Activated gamma-delta T cell treated with Interleukin-2 at 50 U/mL for 16 hours (primary cell): Measurements from ENCODE around the gene CD58.
"Not testable (repeated sequence)": the region's sequence is repeated elsewhere in the genome, so short reads cannot be mapped to it uniquely, and the experiment has no call there.

Experiments used
- DNase-seq: peaks from one replicate; pipeline ENCODE4 v3.0.0-alpha.2; 2020

Gene CD58

DNA sequence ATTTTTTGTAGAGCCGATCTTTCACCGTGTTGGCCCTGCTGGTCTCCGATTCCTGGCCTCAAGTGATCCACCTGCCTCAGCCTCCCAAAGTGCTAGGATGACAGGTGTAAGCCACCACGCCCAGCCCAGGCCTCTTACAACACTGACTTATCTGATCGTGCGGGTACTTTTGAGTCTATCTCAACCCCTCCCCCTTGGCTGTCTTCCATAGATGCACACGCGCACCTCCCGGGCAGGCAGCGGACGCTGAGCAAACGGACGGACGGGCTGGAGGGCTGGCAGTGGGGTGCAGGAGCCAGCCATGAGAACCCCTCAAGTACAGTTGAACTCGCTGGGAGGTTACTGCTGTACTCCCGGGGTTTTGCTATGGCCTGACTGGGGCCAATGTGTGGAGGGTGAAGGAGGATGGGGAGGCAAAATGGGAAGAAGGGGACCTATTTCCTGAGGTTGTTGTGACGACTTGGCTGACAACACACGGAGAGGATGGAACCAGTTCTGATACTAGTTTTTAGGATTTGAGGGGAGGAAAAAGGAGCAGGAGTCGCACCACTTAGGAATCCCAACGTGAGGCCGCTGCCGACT is 959 bp downstream of the CD58 start:
- peak; percentile 53 for DNase-seq

DNA sequence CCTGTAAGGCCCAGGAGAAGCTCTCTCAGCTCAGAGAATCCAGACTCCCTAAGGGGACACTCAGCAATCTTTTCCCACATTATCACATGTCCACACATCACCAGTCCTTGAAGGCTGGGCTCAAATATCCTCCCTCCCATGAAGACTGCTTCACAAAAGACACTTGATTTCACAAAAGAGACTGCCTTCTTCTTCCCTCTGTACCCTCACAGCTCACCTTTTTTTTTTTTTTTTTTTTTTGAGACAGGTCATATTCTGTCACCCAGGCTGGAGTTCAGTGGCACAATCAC is 1.5 kb downstream of the CD58 start:
- DNase-seq: no peak

DNA sequence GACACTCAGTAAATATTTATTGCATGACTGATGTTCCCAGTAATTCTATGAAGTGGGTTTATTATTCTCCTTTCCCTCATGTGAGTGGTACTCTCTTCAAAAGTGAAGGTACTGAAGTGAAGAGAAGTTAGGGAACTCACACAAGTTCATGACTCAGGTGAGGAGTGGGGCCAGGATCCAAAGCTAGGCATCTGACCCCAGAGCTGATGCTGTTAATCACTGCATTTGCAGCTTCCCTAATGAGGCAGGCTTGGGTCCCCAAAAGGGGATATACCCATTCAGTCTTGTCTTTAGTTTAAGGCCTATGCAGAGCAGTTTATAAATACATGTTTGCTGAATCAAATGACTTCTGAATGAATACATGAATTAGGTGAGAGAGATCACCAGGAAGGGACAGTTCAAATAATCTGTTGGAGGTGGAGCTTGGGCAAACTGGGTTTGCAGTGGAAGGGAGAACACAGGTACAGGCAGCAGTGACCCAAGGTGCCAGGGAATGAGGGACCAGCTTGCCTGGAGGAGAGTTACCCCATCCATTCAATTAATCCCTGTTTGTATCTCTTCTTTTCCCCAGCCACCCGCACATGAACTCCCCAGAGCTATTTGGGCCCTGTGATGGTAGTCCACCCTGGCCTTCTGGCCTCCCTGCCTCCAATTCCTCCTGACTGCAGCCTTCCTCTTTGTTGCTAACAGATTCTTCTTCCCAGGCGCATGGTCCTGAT is 2.0 kb downstream of the CD58 start:
- no peak for DNase-seq

- no peak for DNase-seq
Observed at GRCh38 chr1:116567790-116568661, 2.8 kb downstream of the CD58 start.

GRCh38 chr1:116565222-116565621 is 5.6 kb downstream of the CD58 start:
- no peak for DNase-seq

- DNase-seq: no peak
Observed at GRCh38 chr1:116564426-116564825, 6.4 kb downstream of the CD58 start.

DNA sequence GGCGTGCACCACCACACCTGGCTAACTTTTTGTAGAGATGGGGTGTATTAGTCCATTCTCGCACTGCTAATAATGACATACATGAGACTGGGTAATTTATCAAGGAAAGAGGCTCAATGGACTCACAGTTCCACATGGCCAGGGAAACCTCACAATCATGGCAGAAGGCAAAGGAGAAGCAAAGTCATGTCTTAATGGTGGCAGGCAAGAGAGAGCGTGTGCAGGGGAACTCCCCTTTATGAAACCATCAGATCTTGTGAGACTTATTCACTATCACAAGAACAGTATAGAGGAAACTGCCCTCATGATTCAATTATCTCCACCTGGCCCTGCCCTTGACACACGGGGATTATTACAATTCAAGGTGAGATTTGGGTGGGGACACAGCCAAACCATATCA is 8.4 kb downstream of the CD58 start:
- DNase-seq: not testable (repeated sequence)

- DNase-seq: no peak
Observed at GRCh38 chr1:116561563-116561962, 9.3 kb downstream of the CD58 start.

GRCh38 chr1:116560704-116561490 is 9.9 kb downstream of the CD58 start:
- DNase-seq: no peak

DNA sequence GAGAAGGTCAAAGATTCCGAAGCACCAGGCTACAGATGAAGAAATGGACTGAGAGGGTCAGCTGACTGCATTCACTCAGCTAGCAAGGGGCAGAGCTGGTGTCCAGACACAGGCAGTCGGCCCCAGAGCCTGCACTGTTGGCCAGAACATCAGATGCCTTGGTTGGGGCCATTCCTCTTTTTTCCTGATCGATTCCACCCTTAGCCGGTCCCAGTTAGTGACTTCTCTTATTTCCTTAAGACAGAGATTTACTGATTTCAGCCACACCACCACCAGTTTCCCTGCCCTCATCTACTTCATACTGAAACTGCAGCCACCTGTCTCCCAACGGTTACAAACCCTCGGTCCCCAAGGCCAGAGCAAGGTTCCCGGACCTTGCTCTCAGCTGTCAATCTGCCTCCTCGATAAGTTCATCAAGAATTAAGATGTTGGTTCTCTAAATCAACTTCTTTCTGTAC is 11.5 kb downstream of the CD58 start:
- DNase-seq: no peak

DNA sequence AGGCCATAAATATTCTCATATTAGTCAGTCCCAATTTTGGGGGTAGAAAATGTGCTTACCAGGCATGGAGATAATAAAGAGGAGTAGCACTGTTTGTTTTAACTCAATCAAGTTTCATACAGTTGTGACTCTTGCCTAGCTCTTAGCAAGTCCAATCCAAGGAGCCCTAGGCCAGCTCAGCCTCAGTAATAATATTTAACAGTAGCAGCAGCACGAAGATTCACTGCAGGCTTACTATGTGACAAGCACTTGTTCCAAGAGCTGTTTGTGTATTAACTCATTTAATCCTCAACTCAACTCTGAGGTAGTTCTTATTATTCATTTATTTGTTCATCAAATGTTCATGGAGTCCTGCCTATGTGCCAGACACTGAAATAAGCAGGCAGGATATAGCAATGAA is 12.3 kb downstream of the CD58 start:
- DNase-seq: no peak

- DNase-seq: no peak
Observed at GRCh38 chr1:116558140-116558549, 12.7 kb downstream of the CD58 start.

DNA sequence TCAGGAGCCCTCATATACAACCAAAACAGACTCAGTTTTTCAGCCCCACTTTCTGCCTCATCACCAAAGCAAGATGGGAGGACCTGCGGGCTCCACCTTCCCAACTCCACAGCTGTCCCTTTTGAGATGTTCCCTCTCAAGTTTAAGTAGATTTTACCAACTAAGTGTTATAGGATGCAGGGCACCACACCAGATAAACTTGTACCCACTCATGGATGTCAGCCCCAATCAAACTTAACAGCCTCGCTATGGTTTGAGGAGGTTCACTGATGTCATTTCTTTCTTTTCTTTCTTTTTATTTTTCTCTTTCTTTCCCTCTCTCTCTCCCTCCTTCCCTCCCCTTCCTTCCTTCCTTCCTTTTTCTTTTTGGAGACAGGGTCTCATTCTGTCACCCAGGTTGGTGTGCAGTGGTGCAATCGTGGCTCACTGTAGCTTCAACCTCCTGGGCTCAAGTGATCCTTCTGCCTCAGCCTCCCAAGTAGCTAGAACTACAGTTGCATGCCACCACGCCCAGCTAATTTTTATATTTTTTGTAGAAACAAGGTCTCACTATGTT is 13.4 kb downstream of the CD58 start:
- DNase-seq: no peak

- DNase-seq: peak; percentile 55
Observed at GRCh38 chr1:116556289-116557006, 14.4 kb downstream of the CD58 start.

DNA sequence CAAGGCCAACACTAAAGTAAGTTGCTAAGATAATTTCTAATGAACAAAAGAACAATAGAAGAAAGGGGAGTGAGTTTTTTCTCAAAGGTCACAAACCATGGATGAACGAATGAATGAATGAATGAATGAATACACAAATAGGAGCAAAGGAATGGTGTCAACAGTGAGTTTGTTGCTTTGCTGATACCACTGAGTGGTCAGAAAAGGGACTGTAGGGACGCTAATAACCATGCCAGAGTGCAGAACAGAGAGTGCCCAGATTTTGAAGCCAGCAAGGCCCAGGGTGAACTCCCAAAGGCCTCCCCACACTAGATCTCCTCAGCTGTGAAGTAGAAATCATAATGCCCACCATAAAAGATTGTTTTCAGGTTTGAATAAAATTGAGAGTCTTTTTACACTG is 15.9 kb downstream of the CD58 start:
- no peak for DNase-seq

- no peak for DNase-seq
Observed at GRCh38 chr1:116553386-116554115, 17.3 kb downstream of the CD58 start.

DNA sequence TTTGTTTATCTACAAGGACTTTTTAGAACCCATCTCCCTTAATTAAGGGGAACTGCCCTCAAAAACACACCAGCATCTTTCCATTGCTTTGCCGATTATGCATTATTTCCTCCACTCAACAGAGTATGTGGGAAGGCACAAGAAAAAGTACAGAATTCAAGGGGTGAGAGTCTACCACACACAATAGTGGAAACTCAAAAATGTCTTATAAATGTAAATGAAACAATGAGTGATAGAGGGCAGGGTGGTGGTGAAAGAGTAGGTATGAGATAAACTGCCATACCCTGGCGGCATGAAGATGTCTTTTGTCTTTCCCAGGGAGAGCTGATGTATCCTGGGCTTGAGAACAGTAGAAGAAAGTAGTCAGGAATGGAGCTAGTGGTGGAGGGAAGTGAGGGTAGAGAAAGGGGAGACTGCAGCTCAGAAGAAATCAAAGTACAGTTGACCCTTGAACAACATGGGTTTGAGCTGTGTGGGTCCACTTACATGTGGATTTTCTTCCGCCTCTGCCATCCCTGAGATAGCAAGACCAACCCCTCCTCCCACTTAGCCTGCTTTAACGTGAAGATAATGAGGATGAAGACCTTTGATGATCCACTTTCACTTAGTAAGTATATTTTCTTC is 24.4 kb downstream of the CD58 start:
- no peak for DNase-seq

GRCh38 chr1:116545359-116545705 is 25.5 kb downstream of the CD58 start:
- no peak for DNase-seq

DNA sequence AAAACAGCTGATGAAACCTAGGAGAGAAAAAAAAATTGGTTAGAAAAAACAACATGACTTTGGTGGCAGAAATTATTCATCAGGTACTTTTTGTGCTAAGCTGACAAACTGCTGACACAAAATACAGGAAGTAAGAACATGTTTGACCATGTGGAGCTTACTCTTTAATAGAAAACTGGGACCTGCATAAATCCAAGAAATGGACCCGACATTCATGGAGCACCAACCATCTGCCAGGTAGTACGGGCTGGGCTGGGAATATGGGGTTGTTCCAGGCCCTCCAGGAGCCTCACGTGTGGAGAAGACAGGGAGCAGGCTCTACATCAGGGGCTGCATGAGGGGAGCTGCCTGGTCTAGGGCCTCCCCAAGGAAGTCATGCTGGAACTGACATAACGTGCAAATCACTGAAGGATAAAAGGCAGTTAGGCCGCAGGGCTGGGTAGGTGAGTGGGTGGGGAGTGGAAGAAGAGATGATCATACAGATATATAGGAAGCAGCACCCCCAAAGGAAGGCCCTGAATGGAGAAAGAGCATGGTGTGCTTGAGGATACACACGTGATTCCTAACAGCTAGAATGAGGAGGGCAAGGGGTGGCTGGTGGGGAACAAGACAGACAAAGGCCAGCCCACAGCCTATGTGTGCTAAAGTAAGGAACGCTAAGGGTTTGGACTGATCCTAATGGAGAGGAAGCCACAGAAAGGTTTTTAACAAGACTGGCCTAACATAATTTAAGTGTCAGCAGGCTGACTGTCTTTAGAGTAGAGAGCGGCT is 26.1 kb downstream of the CD58 start:
- no peak for DNase-seq

GRCh38 chr1:116540088-116540487 is 30.7 kb downstream of the CD58 start:
- DNase-seq: no peak
